SK-MEL-5 (cell line): ENCODE results near the gene TXNDC2. TPM values are rescaled to one million over a fixed set of nuclear protein-coding genes. Genes with fewer than 3 reads are reported as not detected.

ENCODE experiments used
- small RNA-seq, 2 experiments: library from RNA; depleted of rRNA; stranded (forward); fragments of <200 nt; gene quantifications; one replicate each; pipeline ENCODE3, GENCODE V24; 2014
- total RNA-seq: library from RNA; depleted of rRNA; stranded (reverse); fragments of >200 nt; shearing (Covaris generic); gene quantifications from 2 replicates; pipeline ENCODE4 v1.2.3, GENCODE V29; 2014; rRNA removed

TXNDC2 gene
- total RNA-seq, 1 experiment from 2014 or later: not detected

Small RNA genes lying within 50 kb of the gene (small RNA-seq; reads per million reads assigned to genes)
- gene RNA5SP449: 0 reads per million in 2 experiments
- gene RNA5SP450: 0.04 to 7.8 reads per million in 2 experiments

Other genes starting within 250 kb of the TXNDC2 start
- 11.2 and 12.9 TPM in 2 replicates for gene RAB31, start 177.7 kb upstream of the TXNDC2 start, total RNA-seq
- gene VAPA, start 28.0 kb downstream of the TXNDC2 start, total RNA-seq: 329 and 333 TPM in 2 replicates